ENCODE measurements around the gene GUCA1A.

Gene GUCA1A

GRCh38 chr6:42173101-42173500, at the start of gene GUCA1A:
GUCA1A (plus strand) TSS chr6:42173364; CDS start chr6:42173614, 250 bp downstream.
- DNase-seq = no peak

- DNase-seq = no peak
These were observed 49.6 kb upstream of the GUCA1A start for GRCh38 chr6:42123379-42124103.

- no peak for DNase-seq
These were observed 48.8 kb upstream of the GUCA1A start for GRCh38 chr6:42124223-42124836.

GRCh38 chr6:42125231-42125630, 47.9 kb upstream of the GUCA1A start:
- no peak for DNase-seq

- no peak for DNase-seq
These were observed 47.5 kb upstream of the GUCA1A start for GRCh38 chr6:42125663-42126062.

GRCh38 chr6:42128460-42129359, 44.5 kb upstream of the GUCA1A start:
- no peak for DNase-seq

GRCh38 chr6:42129360-42129676, 43.8 kb upstream of the GUCA1A start:
- DNase-seq = no peak

- DNase-seq = no peak
These were observed 41.6 kb upstream of the GUCA1A start for GRCh38 chr6:42131531-42131930.

- no peak for DNase-seq
These were observed 39.2 kb upstream of the GUCA1A start for GRCh38 chr6:42133926-42134325.

- DNase-seq = no peak
These were observed 38.0 kb upstream of the GUCA1A start for GRCh38 chr6:42135161-42135560.

- no peak for DNase-seq
These were observed 37.4 kb upstream of the GUCA1A start for GRCh38 chr6:42135722-42136121.

- peak; percentile 32 for DNase-seq
These were observed 36.5 kb upstream of the GUCA1A start for GRCh38 chr6:42136508-42137193.

- DNase-seq = no peak
These were observed 35.9 kb upstream of the GUCA1A start for GRCh38 chr6:42137194-42137753.

- no peak for DNase-seq
These were observed 35.0 kb upstream of the GUCA1A start for GRCh38 chr6:42138190-42138589.

- no peak for DNase-seq
These were observed 34.2 kb upstream of the GUCA1A start for GRCh38 chr6:42138630-42139619.

- no peak for DNase-seq
These were observed 33.1 kb upstream of the GUCA1A start for GRCh38 chr6:42140032-42140431.

- DNase-seq = no peak
These were observed 32.2 kb upstream of the GUCA1A start for GRCh38 chr6:42140756-42141602.

- no peak for DNase-seq
These were observed 31.5 kb upstream of the GUCA1A start for GRCh38 chr6:42141603-42142117.

- DNase-seq = no peak
These were observed 30.9 kb upstream of the GUCA1A start, which contains the start of gene C6orf132 for GRCh38 chr6:42142118-42142835. C6orf132 (minus strand) TSS chr6:42142620; CDS start chr6:42142444, 176 bp downstream.
